Ammon's horn (tissue), 1 donor: Measurements from ENCODE around the gene LNX2.

ENCODE experiments used
- DNase-seq: peaks from one replicate; pipeline ENCODE4 v3.0.0-alpha.2; 2016; ENCODE audit warnings: low spot score

The LNX2 gene

GRCh38 chr13:27620377-27621115 lies at the start of gene LNX2:
Gene LNX2 (minus strand): TSS chr13:27620529. CDS start chr13:27581703, 38,826 bp downstream.
- peak; percentile 98 for DNase-seq

- no peak for DNase-seq
These were observed 47.6 kb upstream of the LNX2 start for GRCh38 chr13:27667946-27668345.

DNA sequence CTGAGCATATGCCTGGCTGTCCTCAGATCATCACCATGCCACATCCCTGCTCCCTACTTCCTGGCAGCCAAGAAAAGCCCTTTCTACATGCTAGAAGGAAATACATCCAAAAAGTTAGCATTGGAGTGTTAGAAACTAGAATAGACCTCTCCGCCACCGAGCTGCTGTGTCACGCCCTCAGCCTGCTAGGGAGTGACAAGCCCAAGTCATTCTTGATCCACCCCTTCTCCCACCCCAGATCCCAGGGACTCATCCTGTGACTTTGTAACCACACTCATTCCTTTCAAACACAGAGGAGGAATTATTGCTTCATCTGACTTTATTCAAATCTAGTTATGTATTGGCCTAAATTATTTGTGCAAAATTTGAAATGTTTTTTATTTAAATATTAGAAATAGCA lies 46.6 kb upstream of the LNX2 start:
- DNase-seq = no peak

GRCh38 chr13:27665761-27666160 lies 45.4 kb upstream of the LNX2 start:
- DNase-seq = no peak

GRCh38 chr13:27665333-27665732 lies 45.0 kb upstream of the LNX2 start:
- no peak for DNase-seq

DNA sequence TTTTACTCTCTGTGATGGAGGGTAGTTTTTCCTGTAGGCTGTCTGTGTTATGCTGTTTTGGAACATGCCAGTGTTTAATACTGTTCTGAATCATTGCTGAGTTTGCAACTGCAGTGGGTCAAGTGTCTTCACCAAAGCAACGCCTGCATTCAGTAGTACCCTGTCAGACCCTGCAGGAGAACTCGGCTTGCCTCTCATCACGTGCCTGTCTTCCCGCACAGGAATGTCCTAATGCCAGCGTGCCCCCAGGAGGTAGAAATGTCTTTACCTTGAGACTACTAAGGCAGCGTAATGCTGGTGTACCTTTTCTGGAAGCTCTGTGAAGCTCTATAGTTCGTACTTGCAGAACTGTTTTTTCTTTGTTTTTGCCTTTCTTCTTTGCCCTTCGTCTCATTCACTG lies 43.6 kb upstream of the LNX2 start:
- no peak for DNase-seq

- DNase-seq = no peak
These were observed 42.6 kb upstream of the LNX2 start for GRCh38 chr13:27662738-27663470.

GRCh38 chr13:27661017-27661416 lies 40.7 kb upstream of the LNX2 start:
- DNase-seq = no peak

- DNase-seq = no peak
These were observed 40.2 kb upstream of the LNX2 start for GRCh38 chr13:27660511-27660910.

DNA sequence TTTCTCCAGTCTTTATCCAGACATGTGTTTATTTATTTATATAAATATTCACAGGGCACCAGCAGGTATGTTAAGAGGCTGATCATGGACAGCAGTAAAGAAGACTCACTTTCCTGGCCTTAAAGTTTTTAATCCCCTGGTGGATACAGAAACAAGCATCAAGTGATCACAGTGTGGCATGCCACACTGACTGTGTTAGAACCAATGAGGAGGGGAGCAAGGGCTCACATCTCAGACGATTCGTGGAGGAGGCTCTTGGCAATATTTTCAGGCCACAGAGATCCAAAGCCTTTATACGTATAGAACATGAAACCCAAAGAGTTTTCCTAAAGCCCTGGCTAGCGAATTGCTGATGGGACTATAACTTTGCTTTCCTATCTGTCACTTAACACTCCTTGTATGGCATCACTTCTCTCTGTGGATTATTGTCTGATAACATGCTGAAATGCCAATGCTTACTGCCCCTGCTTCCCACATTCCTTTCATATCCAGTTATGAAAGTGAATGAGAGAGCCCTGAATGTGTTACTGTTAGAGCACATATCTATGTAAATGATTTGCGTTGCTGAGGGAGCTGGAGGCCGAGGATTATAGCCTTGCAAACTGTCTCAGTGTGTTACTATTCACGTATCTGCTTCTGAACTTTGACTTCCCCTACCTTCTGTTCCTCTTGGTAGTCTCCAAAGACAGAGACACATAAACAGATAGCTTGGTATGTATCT lies 39.0 kb upstream of the LNX2 start:
- DNase-seq = no peak

DNA sequence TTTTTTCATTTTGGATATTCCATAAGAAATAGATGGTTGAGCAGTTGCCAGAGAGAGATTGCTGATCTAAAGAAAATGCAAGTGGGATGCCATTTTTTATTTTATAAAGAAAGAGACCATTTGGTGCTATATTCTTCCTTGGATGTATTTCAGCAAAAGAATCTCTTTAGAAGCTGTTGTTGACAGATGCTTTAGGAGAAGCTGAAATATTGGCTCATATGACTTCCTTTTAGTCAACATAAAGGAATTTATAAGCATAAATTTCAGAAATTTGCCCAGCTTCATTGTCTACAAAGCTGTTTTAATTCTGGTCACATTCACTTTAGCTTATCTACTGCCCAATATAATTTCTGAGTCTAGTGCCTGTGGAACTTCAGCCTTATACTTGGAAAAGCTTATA lies 38.2 kb upstream of the LNX2 start:
- no peak for DNase-seq

DNA sequence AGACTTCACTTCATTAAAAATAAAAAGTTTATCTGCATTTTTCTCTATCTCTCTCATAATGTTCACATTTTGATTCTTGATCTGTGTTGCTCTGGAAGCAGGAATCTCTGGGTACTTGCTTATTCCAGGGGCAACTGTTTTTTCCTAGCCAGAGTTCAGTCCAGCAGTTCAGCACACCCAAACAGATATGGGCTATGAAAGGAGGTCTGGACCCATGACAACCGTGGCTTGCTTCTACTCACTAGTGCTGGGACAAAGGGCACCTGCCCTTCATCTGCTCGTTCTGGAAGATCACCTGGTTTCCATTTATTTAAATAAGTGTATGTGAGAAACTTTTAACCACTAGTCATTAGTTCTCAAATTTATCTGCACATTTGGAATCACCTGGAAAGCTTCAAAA lies 37.4 kb upstream of the LNX2 start:
- no peak for DNase-seq

DNA sequence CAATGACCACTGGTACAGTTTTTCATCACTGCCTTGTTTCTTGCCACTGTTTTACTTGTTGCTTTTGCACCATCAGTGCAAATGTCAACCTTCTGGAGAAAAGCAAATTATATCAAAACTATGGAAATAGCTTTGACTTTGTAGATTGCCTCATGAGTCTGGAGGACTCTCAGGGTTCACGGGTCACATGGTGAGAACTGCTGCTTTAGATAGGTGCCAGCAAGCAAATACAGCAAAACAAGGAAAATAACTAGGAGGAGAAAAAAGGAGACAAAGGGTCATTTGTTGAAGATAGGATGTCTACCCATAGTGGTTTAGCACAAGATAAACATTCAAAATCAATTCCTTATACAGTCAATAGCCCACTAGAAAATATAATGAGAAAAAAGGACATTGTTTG lies 34.5 kb upstream of the LNX2 start:
- DNase-seq = no peak

DNA sequence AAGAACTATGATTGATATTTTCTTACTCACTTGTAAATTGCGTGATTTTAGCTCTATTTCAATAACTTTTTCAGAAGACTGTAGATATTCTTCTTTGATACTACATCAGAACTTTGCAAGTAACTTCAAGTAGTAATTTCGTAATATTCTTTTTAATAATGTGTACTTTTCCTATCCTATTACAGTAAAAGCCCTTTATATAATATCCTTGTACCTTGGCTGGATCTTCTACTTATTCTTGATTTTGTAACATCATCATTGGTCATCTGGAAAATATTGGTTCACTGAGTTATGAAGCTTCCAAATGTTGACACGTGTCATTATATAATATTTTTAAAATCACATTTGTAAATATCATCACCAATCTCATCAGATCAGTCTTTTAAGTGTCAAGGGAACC lies 33.7 kb upstream of the LNX2 start:
- DNase-seq = no peak

GRCh38 chr13:27650312-27650711 lies 30.0 kb upstream of the LNX2 start:
- no peak for DNase-seq

- peak; percentile 40 for DNase-seq
These were observed 24.0 kb upstream of the LNX2 start for GRCh38 chr13:27644302-27644701.

GRCh38 chr13:27643334-27644132 lies 23.2 kb upstream of the LNX2 start:
- no peak for DNase-seq

GRCh38 chr13:27641711-27642502 lies 21.6 kb upstream of the LNX2 start:
- DNase-seq = no peak

- no peak for DNase-seq
These were observed 18.9 kb upstream of the LNX2 start for GRCh38 chr13:27639186-27639585.

DNA sequence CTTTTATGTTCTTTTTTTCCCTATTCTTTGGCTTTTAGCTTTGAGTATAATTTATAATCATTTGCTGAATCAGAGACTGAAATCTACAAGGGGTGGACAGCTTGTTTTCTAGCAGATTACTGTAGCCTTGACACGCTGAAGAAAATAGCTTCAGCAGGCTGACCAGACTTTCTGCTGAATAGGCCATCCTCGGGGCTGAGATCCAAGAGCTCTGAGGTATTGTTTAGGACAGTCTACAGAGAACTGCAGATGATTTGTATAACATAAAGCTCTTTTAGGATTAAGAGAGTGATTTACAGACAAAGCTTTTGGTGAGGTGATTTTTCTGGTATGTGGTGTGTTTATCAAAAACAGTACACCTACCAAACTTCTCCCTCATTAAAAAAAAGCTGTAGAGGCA lies 18.2 kb upstream of the LNX2 start:
- DNase-seq = no peak

DNA sequence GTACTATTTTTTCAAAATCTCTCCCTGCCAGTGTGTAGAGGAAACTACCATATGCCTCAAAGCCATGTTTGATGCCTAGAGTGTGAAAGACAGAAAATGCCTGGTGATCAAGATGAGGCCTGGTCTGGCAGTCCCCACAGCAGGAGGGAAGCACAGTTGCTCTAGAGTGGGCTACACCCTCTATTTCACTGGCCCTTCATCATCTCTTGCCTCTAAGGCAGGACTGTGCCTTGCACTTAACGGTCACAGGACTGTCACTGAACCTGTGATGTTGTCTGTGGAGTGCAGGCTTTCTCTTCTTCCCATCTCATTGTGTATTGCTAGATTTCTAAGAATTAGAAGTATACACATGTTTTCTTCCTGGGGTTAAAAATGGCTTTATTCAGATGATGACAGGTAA lies 17.7 kb upstream of the LNX2 start:
- no peak for DNase-seq

DNA sequence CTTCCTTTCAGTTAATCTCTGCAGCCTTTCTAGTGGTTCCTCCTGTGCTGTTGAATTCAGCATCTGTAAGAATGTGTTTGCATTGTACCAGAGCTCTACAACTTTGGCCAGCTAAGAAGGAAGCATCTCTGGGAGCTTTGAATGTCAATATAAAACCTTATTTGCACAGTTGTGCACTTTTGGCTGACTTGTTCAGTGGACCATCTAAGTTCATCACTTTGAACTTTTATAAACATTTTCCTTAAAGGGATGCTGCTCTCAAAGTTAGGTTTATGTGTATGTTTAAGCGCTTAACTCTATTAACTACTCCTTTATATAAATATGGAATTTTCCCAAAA lies 16.9 kb upstream of the LNX2 start:
- no peak for DNase-seq
